GF-D8 (cell line): ENCODE data around the gene LCN15.
"Not testable (repeated sequence)": the region's sequence is repeated elsewhere in the genome, so short reads cannot be mapped to it uniquely, and the experiment has no call there.

Source experiments
- DNase-seq: peaks from one replicate; lab custom pipeline; 2025; lab: John Stamatoyannopoulos, UW

LCN15 gene

DNA sequence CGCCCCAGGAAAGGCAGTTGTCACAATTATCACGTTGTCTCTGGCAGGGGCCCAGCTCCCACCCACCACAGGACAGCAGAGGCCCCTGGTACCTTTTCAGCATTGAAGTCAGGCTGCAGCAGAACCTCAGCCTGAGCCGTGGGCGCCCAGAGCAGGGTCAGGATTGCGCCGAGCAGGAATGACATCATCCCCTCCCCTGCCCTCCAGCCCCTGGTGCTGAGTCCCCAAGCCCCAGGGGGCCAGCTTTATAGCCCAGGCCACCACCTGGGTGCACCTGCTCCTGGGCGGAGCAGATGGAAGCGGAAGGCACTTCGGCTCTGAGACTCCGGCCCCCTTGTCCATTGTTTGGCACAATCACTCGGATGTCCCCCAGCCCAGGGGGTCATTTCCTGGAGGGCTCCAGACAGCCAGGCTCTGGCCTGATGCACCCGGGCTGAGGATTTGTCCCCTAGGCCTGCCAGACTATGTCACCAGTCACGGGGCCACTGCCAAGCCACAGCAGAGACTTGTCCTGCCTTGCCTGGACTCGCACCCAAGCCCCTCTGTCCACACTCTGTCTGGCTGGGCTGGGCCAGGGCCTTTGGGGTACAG lies at the start of gene LCN15:
Gene LCN15 (minus strand): TSS at position 218 of the 591 bp plus-strand sequence. CDS start 30 bp downstream, at position 188.
- no peak for DNase-seq

DNA sequence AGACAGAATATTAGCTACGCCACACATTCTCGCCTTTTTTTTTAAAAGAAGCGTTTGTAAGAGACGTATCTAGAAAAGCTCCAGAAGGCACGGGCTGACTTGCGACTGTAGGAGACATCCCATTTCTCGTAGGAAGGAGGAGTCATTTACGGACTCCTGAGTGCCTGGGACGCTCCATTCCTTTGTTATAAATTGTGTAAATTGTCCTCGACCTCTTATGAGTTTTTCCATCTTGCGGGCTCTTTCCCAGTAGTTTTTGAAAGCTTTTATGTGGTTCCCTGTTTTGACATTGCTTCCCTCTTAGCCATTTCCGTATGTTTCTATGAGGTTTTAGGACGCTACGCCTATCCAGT lies 44.5 kb upstream of the LCN15 start:
- no peak for DNase-seq

- no peak for DNase-seq
Observed at GRCh38 chr9:136808075-136808805, 43.9 kb upstream of the LCN15 start.

DNA sequence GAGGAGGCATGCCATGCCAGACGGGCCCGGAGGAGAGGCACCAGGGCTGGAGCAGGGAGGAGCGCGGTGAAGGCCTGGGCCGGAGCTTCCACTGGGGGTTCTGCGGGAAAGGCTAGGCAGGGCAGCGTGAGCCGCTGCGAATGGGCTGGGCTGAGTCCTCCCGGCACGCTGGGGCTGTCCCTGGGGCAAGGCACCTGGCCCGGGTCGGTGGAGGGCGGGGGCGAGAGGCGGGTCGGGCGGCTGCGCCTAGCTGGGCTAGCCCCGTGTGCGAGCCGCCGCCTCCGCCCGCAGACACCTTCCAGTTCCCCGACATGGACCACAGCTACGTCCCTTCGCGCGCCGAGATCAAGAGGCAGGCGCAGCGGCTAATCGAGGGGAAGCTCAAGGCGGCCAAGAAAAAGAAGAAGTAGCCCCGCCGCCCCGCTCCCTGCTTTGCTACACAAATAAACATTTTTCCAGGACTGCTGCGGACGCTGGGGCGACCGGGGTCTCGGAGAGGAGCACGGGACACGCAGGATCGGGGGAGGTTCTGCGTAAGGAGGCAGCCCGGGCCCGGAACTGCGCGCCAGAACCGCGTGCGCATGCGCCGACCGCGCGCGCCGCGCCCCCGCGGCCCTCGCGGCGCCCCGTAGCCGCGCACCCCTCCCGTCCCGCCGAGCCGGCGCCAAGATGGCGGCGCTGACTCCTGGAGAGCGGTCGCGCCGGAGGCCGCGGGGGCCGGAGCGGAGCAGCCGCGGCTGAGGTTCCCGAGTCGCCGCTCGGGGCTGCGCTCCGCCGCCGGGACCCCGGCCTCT lies 43.2 kb upstream of the LCN15 start, which contains the start of gene RABL6:
Gene RABL6 (plus strand): TSS at position 668 of the 794 bp plus-strand sequence. CDS start 249 bp downstream, outside the sequence.
- DNase-seq = peak; percentile 45

DNA sequence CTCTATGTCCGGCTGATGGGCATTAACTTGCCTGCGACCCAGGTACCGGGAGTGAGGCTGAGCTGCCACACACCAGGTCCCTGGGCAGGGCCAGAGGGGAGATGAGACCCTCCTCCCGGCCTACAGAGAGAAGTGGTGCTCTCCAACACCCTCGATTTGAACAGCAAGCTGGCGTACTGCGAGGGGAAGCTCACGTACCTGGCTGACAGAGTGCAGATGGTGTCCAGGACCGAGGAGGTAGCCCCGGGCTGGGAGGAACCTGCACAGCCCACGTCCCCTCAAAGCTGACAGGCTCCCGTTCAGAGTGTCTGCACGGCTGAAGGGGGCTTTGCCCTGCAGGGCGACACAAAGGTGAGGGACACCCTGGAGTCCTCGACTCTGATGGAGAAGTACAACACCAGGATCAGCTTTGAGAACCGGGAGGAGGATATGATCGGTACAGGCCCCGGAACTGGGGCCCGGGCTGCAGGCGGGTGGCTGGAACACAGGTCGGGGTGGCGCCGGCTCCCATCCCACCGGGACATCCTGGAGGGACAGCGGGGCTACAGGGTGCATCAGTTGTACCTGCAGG lies 42.4 kb upstream of the LCN15 start:
- no peak for DNase-seq

GRCh38 chr9:136806067-136806466 lies 41.7 kb upstream of the LCN15 start:
- no peak for DNase-seq

DNA sequence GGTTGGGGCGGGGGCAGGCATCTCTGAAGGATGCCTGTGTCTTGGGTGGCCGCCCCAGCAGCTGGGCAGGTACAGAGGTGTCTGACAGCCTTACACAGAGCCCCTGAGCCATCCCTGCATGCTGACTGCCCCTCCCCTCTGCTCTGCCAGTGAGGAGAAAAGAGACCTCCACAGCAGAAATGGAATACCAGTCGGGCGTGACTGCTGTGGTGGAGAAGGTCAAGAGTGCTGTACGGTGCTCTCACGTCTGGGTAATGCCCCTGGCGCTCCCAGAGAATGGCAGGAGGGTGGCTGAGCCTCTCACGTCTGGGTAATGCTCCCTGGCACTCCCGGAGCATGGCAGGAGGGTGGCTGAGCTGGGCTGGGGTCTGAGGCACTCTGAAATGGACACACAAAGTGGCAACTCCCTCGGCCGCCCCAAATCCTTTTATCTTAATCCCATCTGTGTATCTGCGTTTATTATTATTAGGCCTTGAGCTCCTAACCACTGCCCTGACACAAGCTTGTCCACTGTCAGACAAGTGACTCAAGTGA lies 41.0 kb upstream of the LCN15 start:
- no peak for DNase-seq

- no peak for DNase-seq
Observed at GRCh38 chr9:136804509-136805206, 40.3 kb upstream of the LCN15 start.

DNA sequence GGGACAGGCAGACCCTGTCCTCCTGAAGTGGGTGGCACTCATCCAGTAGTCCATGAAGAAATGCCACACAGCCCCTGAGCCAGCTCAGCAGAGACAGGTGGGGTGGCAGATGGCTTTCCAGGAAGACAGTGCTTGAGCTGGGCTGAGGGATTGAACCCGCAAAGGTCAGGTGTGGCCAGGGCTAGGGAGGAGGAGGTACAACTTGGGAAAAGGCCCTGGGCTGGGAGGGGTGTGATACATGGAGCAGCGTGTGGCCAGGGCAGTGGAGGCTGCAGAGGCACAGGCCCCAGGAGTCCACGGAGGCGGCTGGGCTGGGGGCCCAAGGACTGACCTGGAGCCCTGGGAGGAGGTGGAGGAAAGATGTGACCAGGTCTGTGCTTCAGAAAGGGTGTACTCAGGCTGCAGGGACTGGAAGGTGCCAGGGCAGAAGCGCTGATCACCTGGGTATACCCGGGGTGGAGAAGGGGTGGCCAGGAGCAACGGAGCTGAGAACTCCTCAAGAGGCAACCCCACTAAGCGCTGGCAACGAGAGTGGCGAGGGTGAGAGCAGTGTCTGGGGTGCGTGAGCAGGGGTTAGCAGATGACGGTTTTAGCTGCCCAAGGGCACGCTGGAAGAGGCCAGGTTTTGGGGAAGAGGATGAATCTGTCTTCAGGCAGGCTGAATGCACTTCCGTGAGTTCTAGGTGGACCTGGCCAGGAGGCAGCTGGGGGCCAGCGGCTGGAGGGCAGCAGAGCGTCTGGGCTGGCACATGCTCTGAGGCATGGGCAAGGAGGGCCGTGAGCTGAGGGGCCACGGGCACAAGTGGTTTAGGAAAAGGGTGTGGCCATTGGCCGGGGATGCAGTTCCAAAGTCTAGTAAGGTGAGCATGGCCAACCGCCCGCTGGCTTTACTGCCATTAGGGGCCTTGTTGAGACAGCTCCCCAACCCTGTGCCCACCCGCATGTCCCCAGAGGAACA lies 39.5 kb upstream of the LCN15 start:
- no peak for DNase-seq

GRCh38 chr9:136803009-136803550 lies 38.8 kb upstream of the LCN15 start:
- DNase-seq = not testable (repeated sequence)

- no peak for DNase-seq
Observed at GRCh38 chr9:136802321-136802720, 38.0 kb upstream of the LCN15 start.

- peak; percentile 49 for DNase-seq
Observed at GRCh38 chr9:136799854-136800657, 35.7 kb upstream of the LCN15 start.

- no peak for DNase-seq
Observed at GRCh38 chr9:136799079-136799853, 34.9 kb upstream of the LCN15 start.

GRCh38 chr9:136798708-136799078 lies 34.4 kb upstream of the LCN15 start:
- DNase-seq = no peak

- not testable (repeated sequence) for DNase-seq
Observed at GRCh38 chr9:136796775-136797347, 32.5 kb upstream of the LCN15 start.

GRCh38 chr9:136796238-136796774 lies 32.0 kb upstream of the LCN15 start, which contains the start of gene CCDC183:
Gene CCDC183 (plus strand): TSS chr9:136796338. CDS start chr9:136796398, 60 bp downstream.
- DNase-seq = no peak

DNA sequence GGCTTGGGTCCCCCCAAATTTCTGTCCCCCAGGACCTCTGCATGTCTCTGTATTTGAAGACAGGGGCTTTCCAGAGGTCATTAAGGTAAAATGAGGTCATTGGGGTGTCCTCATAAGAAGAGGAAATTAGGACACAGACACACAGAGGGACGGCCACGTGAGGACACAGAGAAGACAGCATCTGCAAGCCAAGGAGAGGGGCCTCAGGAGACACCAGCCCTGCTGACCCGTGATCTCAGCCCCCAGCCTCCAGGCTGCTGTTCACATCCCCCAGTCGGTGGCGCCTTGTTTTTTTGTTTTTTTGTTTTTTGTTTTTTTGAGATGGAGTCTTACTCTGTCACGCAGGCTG lies 30.7 kb upstream of the LCN15 start:
- DNase-seq = peak; percentile 14
